Left renal cortex interstitium (tissue), 4 donors: Measurements from ENCODE around the gene EML6. TPM values are rescaled to one million over a fixed set of nuclear protein-coding genes. Genes with fewer than 3 reads are reported as not detected.
"Not testable (repeated sequence)": the region's sequence is repeated elsewhere in the genome, so short reads cannot be mapped to it uniquely, and the experiment has no call there.

Experiments
- DNase-seq, 4 donors: peaks; one replicate each; pipeline ENCODE4 v3.0.0-alpha.2; 2013; ENCODE audit warnings: low read depth in 4 of 4, low spot score in 2 of 4, missing footprints in 1 of 4
- polyA plus RNA-seq, 4 donors: library from polyadenylated mRNA; unstranded; fragments of 120-200 nt; gene quantifications; one replicate each; pipeline ENCODE4 v1.2.1, GENCODE V29; 2013; ENCODE audit not compliant: insufficient read length in 4 of 4

Gene EML6
- 10 to 100 TPM; 10.2 to 16.5 (median 14.0) TPM for polyA plus RNA-seq

DNA sequence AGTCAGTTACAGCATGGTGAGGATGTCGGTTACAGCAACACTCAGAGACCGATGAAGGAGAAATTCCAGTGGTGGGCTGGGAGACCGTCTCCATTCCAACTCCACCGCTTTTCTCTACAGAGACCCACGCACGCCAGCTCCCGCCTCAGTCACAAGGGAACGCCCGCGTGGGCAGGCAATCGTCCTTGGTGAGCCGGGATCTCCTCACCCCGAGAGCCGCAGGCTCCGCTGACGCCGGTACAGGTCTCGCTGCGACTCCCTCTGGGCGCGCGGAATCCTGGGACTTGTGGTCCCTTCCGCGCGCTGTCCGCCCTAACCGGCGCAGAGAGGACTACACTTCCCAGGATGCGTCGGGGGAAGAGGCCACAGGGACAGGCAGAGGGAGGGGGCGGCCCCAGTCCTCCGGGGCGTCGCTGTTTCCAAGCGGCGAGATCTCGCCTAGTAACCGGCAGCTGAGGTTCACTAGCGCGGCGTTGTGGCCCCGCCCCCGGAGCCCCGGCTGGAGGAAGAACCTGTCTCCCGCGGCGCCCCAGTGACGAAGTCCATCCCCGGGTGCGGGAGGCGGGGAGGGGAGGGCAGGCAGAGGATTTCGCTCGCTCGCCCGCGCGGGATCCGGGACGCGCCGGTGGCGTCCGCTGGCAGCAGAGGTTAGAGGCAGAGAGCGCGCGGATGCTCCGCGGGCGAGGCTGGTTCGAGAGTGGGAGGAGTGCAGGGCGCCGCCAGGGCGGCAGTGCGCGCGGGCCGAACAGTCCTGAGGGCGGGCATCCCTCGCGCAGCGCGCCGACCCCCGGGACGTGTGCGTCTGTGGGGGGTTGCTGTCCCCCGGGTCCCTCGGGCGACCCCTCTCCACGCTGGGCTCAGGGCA is at the start of gene EML6:
Gene EML6, plus strand, starts transcription at position 532 of the 865 bp plus-strand sequence. CDS start 1,400 bp downstream, outside the sequence.
- peak; percentile 81 to 96 (median 88) for DNase-seq

GRCh38 chr2:54675281-54675680 is 48.2 kb upstream of the EML6 start:
- no peak for DNase-seq

DNA sequence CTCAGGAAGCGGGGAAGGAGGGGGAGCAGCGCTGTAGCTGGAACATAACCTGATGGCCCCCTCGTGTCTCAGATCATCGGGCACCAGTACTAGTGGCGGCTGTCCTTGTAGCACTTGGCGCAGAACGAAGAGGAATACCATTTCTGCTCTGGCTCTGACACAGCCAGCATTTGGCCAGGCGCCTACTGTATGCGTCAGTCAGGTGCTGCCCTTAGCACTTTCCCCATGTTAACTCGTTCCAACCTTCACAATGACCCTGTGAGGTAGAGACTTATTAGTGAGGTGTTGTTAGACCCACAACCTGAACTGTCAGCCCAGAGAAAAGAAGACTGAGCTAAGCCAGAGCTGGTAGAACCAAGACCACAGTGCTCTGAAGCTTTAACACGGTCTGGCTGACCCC is 47.7 kb upstream of the EML6 start:
- no peak for DNase-seq

DNA sequence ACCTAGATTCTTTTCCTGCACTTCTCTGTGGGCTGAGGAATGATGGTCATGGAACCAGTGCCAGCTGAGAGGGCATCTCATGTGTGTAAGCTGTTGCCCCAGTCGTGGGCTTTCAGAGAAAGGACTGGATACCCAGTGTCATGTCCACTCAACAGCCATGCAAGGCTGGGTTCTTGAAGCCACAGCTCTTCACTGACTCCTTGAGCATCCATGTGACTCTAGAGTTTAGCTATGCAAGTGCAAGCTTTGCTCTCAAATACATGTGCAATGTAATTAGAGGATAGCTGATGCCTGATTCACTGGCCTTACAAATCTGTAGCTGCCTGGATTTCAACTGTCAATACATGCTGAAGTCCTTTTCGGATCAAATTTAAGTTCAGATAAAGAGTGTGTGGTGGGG is 46.8 kb upstream of the EML6 start:
- no peak for DNase-seq

DNA sequence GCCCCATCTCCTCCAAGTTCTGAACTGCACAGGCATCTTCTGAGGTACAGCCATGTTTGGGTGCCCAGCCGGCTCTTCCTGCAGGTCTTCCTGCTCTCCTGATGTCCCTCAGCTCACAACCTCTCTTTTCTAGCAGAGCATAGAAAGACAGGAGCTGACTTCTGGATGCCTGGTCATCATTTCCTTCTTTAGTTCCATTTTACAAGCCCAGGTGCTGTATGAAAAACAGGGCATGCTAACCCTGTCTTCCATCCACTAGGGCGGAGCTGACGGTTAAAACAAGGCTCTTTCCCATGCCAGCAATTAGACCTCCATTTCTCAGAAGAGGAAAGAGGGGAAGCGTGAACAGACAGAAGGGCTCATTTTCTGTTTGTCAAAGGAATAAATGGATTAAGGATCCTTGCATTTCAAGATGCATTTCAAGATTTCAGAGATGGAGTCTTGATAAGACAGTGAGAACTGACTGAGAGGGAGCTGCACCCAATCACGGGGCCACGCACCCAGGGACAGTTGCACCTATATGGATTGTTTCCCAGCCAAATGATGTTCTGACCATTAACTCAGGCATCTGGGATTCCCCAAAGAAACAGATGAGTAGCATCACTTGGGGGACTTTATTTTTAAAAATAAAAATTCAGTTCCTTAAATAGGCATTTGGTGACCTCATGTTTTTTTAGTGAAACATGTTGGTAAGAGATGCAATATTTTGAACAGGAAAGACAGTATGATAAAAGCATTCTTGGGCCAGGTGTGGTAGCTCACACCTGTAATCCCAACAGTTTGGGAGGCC is 45.8 kb upstream of the EML6 start:
- DNase-seq, result no peak

DNA sequence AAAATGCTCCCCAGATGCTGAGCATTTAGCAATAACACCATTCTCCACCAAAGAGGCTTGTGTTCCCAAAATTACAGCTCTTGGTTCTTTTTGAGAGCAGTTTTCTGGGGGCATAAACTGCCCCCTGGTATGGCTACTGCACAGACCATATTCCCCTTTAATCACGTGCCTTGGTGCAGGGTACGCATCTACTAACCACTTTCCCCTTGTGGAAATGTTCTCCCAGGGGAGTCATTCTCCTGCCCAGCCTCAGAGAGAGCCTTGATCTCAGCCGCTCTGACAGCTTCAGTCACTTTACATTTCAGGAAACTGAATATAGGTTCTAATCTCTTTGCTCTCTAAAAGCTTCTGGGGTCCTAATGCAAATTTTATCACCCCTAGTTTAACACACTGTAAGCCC is 44.7 kb upstream of the EML6 start:
- no peak for DNase-seq

GRCh38 chr2:54680397-54681041 is 42.9 kb upstream of the EML6 start:
- DNase-seq, result no peak

GRCh38 chr2:54681416-54681815 is 42.0 kb upstream of the EML6 start:
- DNase-seq, result no peak

- DNase-seq, result no peak
Observed at GRCh38 chr2:54683596-54683995, 39.9 kb upstream of the EML6 start.

DNA sequence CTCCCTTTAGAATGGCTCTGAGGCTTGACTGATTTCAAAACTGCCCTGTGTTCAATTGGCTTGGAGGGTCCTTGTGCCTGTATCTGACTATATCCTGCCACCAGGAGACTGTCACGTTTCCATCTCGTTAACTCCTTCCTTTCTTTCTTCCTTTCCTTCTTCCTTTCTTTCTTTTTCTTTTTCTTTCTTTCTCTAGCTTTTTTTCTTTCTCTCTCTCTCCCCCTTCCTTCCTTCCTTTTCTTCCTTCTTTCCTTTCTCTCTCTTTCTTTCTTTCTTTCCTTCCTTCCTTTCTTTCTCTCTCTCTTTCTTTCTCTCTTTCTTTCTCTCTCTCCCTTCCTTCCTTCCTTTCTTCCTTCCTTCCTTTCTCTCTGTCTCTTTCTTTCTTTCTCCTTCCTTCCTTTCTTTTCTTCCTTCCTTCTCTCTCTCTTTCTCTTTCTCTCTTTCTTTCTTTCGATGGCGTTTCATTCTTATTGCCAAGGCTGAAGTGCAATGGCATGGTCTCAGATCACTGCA is 38.1 kb upstream of the EML6 start:
- no peak for DNase-seq

- no peak for DNase-seq
Observed at GRCh38 chr2:54687595-54688152, 35.8 kb upstream of the EML6 start.

- DNase-seq, result no peak
Observed at GRCh38 chr2:54691445-54692135, 31.9 kb upstream of the EML6 start.

DNA sequence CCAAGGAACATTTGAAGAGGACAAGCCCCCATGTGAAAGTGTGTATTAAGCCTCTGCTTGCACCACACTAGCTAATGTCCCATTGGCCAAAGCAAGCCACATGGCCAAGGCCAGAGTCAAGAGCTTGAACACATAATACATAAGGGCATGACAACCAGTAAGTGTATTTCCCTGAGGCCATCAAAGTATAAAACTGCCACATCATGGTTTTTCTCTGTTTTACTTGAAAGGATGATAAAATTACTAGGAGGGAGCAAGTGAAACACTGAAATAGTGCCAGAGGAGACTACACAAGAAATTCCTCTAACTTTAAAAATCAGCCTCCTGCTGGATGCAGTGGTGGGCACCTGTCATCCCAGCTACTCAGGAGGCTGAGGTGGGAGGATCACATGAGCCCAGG is 30.9 kb upstream of the EML6 start:
- no peak for DNase-seq

- no peak for DNase-seq
Observed at GRCh38 chr2:54695378-54695777, 28.1 kb upstream of the EML6 start.

DNA sequence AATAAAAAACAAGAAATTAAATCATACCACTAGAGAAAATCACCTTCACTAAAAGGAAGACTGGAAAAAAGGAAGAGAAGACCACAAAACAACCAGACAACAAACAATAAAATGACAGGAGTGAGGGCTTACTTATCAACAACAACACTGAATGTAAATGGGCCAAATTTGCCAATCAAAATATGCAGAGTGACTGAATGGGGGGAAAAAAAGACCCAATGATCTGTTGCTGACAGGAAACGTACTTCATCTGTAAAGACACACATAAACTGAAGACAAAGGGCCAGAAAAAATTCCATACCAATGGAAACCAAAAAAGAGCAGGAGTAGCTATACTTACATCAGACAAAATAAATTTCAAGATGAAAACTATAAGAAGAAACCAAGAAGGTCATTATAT is 25.5 kb upstream of the EML6 start:
- DNase-seq, result no peak

DNA sequence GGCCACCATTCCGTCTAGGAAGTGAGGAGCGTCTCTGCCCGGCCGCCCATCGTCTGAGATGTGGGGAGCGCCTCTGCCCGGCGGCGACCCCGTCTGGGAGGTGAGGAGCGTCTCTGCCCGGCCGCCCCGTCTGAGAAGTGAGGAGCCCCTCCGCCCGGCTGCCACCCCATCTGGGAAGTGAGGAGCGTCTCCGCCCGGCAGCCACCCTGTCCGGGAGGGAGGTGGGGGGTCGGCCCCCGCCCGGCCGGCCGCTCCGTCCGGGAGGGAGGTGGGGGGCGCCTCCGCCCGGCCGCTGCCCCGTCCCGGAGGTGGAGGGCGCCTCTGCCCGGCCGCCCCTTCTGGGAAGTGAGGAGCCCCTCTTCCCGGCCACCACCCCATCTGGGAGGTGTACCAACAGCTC is 24.5 kb upstream of the EML6 start:
- DNase-seq, result not testable (repeated sequence)

DNA sequence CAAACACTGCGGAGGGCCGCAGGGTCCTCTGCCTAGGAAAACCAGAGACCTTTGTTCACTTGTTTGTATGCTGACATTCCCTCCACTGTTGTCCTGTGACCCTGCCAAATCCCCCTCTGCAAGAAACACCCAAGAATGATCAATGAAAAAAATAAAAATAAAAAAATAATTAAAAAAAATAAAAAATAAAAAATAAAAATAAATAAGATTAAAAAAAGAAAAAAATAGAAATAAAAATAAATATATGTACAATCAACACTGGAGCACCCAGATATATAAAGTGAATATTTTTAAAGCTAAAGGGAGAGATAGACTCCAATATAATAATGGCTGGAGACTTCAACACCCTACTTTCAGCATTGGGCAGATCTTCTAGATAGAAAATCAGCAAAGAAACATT is 23.8 kb upstream of the EML6 start:
- DNase-seq, result no peak

DNA sequence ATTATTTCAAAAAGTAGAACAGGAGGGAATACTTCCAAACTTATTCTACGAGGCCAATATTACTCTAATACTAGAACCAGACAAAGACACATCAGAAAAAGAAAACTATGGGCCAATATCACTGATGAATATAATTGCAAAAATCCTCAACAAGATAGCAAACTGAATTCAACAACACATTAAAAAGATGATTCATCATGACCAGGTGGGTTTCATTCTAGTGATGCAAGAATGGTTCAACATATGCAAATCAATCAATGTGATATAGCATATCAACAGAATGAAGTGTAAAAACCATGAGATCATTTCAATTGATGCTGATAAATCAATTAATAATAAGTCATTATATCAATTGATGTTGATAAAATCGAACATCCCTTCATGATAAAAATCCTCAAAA is 22.4 kb upstream of the EML6 start:
- DNase-seq, result no peak

DNA sequence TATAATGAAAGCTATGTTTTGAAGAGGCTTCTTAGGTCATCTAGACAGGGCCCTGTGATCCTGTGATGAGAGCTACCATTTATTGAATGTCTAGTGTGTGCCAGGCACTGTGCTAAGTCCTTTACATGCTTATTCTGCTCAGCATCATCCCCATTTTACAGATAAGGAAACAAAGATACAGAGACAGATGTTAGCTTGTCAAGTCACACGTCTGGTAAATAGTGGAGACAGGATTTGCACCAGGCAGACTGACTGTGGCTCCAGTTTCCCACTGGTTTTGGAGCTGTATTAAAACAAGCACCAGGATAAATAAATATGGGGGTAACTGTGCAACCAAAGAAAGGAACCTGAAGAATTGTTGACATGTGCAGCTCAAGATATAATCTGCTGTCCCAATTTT is 19.2 kb upstream of the EML6 start:
- no peak for DNase-seq
